ENCODE data around the gene CRTAC1. TPM values are rescaled to one million over a fixed set of nuclear protein-coding genes. Genes with fewer than 3 reads are reported as not detected.

CRTAC1 gene
- total RNA-seq, 4 donors from 2014 or later: 0.48 to 1.1 (median 1.0) TPM

DNA sequence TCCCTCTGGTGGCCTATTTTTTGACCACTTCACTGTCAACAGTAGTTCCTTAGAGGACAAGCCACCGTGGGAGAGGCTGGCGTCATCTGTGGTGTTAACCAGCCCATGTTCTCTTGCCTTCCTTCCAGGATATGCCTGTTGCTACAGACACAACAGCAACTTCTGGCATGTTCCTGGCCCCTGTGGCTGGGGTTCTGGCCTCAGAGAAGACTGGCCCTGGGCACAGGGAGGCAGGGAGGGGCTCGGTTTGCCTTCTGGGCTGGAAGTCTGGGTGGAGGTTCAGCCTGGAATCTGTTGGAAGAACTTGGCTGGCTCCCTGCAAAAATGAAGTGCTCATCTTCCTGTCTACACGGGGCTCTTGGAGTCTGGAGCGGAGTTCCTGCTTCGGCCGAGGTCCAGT is 155.0 kb downstream of the CRTAC1 start:
- DNase-seq (ENCODE audit: low spot score) (no peak), ATAC-seq (ENCODE audit: low FRiP score) (no peak)
- TF ChIP-seq, protein P1, sequence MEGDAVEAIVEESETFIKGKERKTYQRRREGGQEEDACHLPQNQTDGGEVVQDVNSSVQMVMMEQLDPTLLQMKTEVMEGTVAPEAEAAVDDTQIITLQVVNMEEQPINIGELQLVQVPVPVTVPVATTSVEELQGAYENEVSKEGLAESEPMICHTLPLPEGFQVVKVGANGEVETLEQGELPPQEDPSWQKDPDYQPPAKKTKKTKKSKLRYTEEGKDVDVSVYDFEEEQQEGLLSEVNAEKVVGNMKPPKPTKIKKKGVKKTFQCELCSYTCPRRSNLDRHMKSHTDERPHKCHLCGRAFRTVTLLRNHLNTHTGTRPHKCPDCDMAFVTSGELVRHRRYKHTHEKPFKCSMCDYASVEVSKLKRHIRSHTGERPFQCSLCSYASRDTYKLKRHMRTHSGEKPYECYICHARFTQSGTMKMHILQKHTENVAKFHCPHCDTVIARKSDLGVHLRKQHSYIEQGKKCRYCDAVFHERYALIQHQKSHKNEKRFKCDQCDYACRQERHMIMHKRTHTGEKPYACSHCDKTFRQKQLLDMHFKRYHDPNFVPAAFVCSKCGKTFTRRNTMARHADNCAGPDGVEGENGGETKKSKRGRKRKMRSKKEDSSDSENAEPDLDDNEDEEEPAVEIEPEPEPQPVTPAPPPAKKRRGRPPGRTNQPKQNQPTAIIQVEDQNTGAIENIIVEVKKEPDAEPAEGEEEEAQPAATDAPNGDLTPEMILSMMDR (IDR thresholded peaks at IDR 0.05): no peak

DNA sequence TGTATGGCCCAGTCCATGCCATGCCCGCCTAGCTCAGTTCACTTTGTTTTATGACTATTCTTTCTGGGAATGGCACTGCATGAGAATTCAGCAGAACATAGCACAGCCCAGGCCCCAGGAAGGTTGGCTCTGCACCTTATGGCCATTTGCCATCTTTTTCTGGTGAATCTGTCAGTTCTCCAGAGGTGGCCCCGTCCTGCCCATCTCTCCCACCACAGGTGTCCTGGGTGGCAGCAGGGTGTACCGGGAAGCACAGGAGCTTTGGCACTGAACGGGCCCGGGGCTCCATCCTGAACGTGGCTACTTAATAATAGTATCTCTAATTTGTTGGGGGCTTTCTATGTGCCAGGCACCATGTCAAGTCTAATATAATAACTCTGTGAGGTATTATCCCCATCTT is 156.1 kb downstream of the CRTAC1 start:
- DNase-seq (ENCODE audit: low spot score) (no peak), ATAC-seq (ENCODE audit: low FRiP score) (no peak)
- TF ChIP-seq, protein P1 (IDR thresholded peaks at IDR 0.05): no peak

DNA sequence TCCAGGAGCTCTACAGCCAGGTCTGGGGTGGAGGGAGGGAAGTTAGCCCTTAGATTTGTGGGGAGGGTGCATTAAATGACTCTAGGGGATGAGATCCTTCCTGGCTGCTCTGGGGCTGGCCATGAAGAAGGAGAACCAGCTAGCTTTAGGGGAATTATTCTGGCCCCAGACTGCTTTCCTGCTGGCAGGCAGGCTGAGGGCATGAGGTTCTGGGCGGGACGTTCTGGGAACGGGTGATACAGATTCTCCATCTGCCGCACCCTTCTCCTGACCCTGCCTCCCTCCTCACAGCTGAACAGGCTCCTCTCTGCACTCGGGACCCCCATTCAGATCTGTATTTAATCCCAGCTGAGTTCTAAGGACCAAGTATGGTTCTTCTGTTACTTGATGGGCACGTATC is 156.9 kb downstream of the CRTAC1 start:
- TF ChIP-seq, protein P1 (IDR thresholded peaks at IDR 0.05): no peak
- no peak for ATAC-seq (ENCODE audit: low FRiP score)

DNA sequence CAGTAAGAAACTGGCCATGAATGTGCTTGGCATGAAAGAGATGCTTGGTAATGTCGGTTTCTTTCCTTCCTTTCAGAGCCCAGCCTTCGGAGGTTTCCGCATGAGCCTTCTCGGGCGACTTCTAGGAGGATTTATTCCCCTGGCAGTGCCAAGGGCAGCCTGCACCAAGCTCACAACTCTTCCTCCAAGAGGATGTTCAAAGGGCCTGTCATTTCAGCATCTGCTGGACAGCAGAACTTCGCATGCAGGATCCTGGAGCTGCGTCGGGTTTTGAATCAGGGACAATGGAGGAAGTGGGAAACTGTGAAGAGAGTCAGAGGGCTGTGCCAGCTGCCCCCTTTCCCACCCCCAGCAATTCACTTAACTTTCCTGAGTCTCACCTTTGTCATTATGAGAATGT is 159.4 kb downstream of the CRTAC1 start:
- TF ChIP-seq, protein P1 (IDR thresholded peaks at IDR 0.05): no peak
- ATAC-seq (ENCODE audit: low FRiP score) (no peak), DNase-seq (ENCODE audit: low spot score) (no peak)

More for the DNA sequence above, 156.9 kb downstream of the CRTAC1 start:
- DNase-seq (ENCODE audit: low spot score): no peak

DNA sequence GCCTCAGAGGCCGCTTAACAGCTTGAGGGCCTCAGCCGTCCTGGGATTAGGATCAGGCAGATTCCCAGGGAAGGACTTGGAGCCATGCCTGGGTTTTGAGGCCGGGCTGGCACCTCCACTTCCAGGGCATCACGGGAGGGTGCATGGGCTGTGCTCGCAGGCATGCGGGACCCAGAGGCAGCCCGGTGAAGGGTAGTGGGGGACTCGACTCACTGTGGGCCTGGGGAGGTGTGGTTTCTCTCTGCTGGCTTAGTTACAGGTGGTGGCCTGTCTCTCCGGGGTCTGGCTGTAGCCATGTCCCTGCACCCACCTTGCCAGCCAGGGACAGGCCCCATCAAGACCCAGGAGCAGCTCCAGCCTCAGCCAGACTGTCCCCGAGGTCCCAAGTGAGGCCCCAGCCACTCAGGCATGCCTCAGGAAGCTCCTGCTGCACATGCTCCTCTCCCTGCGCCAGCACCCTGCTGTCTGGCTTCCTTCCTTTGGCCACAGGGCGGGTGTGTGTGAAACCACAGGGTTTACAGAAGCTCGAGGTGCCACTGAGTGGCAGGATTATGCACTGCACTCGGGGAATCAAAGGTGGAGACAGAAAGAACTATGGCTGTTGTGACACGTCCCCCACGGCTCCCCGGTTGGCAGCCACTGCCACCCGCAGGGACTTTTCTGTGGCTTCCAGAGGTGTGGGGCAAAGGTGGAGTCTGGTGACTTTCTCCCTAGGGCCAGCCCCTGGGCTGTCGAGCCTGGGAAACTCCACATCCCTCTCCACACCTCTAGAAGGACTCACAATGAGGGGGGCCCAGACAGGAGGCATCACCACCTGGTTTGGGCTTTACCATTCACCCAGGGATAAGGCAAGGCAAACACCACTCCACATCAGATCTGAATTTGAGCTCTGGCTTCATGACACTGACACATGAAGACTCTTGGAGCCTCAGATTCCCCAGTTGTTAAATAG is 161.1 kb downstream of the CRTAC1 start:
- TF ChIP-seq, protein P1 (IDR thresholded peaks at IDR 0.05): no peak
- peak; percentile 67 for ATAC-seq (ENCODE audit: low FRiP score)
- no peak for DNase-seq (ENCODE audit: low spot score)

DNA sequence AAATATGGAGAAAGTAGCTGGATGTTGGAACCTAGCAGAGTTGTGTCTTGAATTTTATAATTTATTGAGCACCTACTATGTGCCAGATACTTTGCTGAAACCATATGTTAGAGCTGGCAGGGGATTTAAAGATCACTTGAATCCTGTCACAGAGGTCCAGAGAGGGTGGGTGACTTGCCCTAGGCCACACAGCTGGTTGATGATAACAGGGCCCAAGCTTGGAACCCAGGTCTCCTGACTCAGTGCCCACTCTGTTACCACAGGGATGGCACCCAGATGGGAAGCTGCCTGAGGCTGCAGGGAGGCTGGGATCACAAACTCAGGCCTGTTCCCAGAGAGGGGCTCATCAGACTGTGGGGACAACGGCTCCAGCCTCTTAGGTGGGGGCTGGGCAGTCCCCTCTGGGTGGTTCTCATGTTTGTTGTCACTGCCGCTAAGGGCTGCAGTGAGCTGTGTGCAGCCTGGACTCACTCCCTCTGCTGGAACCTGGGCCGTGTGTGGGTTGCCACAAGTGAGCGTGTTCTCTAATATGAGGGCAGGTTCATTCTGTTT is 162.2 kb downstream of the CRTAC1 start:
- TF ChIP-seq, protein P1 (IDR thresholded peaks at IDR 0.05): no peak
- DNase-seq (ENCODE audit: low spot score) (no peak), ATAC-seq (ENCODE audit: low FRiP score) (no peak)
